SJCRH30 (cell line): ENCODE results near the gene EYA2. TPM values are rescaled to one million over a fixed set of nuclear protein-coding genes. Genes with fewer than 3 reads are reported as not detected.

ENCODE experiments used
- DNase-seq, 2 experiments: peaks; one replicate each; pipeline ENCODE4 v3.0.0-alpha.2; 2015 to 2020
- H3K27ac ChIP-seq: fragments of 250-450 bp; sonication (Bioruptor Pico); 2 replicates; pipeline ENCODE4 v1.5.1; 2020; ENCODE audit warnings: mild to moderate bottlenecking, moderate library complexity
- H3K27me3 ChIP-seq: fragments of 250-450 bp; sonication (Bioruptor Pico); 2 replicates; pipeline ENCODE4 v1.5.1; 2020; ENCODE audit warnings: mild to moderate bottlenecking, moderate library complexity
- H3K36me3 ChIP-seq: fragments of 250-450 bp; sonication (Bioruptor Pico); 2 replicates; pipeline ENCODE4 v1.5.1; 2020; ENCODE audit warnings: mild to moderate bottlenecking, moderate library complexity
- H3K4me1 ChIP-seq: fragments of 250-450 bp; sonication (Bioruptor Pico); 2 replicates; pipeline ENCODE4 v1.5.1; 2020; ENCODE audit warnings: mild to moderate bottlenecking, moderate library complexity
- H3K4me3 ChIP-seq: fragments of 250-450 bp; sonication (Bioruptor Pico); 2 replicates; pipeline ENCODE4 v1.5.1; 2020; ENCODE audit warnings: mild to moderate bottlenecking, moderate library complexity
- H3K9me3 ChIP-seq: fragments of 250-450 bp; sonication (Bioruptor Pico); replicated peaks from 2 replicates; pipeline ENCODE4 v1.5.1; 2020; ENCODE audit warnings: mild to moderate bottlenecking, moderate library complexity
- total RNA-seq: library from RNA; depleted of rRNA; stranded (reverse); fragments of >200 nt; shearing (Covaris generic); gene quantifications from 2 replicates; pipeline ENCODE4 v1.2.3, GENCODE V29; 2014

Gene EYA2
- total RNA-seq, 1 experiment from 2014 or later, result 63.2 TPM

GRCh38 chr20:46998477-46999240 is 104.0 kb downstream of the EYA2 start:
- Histone ChIP-seq H3K4me3 (no peak overlapping the region), H3K9me3 (no peaks in the 10 kb centered on the region), H3K4me1 (peaks cover 11% of the 10 kb centered on the region; the same call in 1 of the 2 replicates), H3K36me3 (peaks cover 34% of the 10 kb centered on the region), H3K27ac (no peak overlapping the region), H3K27me3 (no peaks in the 10 kb centered on the region)
- no peak for DNase-seq

GRCh38 chr20:46999801-47000465 is 105.3 kb downstream of the EYA2 start:
- H3K4me1 ChIP-seq, result peaks cover 11% of the 10 kb centered on the region; the same call in 1 of the 2 replicates
- no peaks in the 10 kb centered on the region for H3K9me3 ChIP-seq
- H3K4me3 ChIP-seq, result no peak overlapping the region
- H3K36me3 ChIP-seq, result peaks cover 39% of the 10 kb centered on the region
- H3K27me3 ChIP-seq, result no peaks in the 10 kb centered on the region
- H3K27ac ChIP-seq, result no peak overlapping the region
- peak; percentile 79 to 85 for DNase-seq

- Histone ChIP-seq H3K27ac (no peak overlapping the region), H3K4me3 (no peak overlapping the region), H3K4me1 (peaks cover 23% of the 10 kb centered on the region), H3K27me3 (no peaks in the 10 kb centered on the region), H3K36me3 (peaks cover 33% of the 10 kb centered on the region), H3K9me3 (no peaks in the 10 kb centered on the region)
- no peak for DNase-seq
Observed at GRCh38 chr20:47003223-47003622, 108.6 kb downstream of the EYA2 start.

GRCh38 chr20:47004179-47004578 is 109.5 kb downstream of the EYA2 start:
- no peak for DNase-seq
- H3K27me3 ChIP-seq, result no peaks in the 10 kb centered on the region
- H3K27ac ChIP-seq, result no peak overlapping the region
- no peaks in the 10 kb centered on the region for H3K9me3 ChIP-seq
- H3K4me3 ChIP-seq, result no peak overlapping the region
- H3K36me3 ChIP-seq, result peaks cover 33% of the 10 kb centered on the region
- H3K4me1 ChIP-seq, result peaks cover 31% of the 10 kb centered on the region

- H3K4me3 ChIP-seq, result no peak overlapping the region
- peaks cover 3% of the 10 kb centered on the region; the same call in 1 of the 2 replicates for H3K9me3 ChIP-seq
- H3K4me1 ChIP-seq, result peaks cover 24% of the 10 kb centered on the region
- peak; percentile 97 to 99 for DNase-seq
- H3K36me3 ChIP-seq, result peaks cover 25% of the 10 kb centered on the region
- H3K27me3 ChIP-seq, result no peaks in the 10 kb centered on the region
- H3K27ac ChIP-seq, result peak overlapping the region; percentile 39
Observed at GRCh38 chr20:47007826-47008655, 113.4 kb downstream of the EYA2 start.

- no peaks in the 10 kb centered on the region for H3K27me3 ChIP-seq
- H3K4me1 ChIP-seq, result peaks cover 24% of the 10 kb centered on the region
- DNase-seq, result peak in 1 of 2 experiments; percentile 17
Observed at GRCh38 chr20:47008842-47009518, 114.3 kb downstream of the EYA2 start.

GRCh38 chr20:47009784-47010183 is 115.1 kb downstream of the EYA2 start:
- peaks cover 23% of the 10 kb centered on the region for H3K36me3 ChIP-seq
- H3K27me3 ChIP-seq, result no peaks in the 10 kb centered on the region
- H3K4me1 ChIP-seq, result peaks cover 24% of the 10 kb centered on the region
- peaks cover 3% of the 10 kb centered on the region; the same call in 1 of the 2 replicates for H3K9me3 ChIP-seq
- DNase-seq, result no peak
- no peak overlapping the region for H3K27ac ChIP-seq
- no peak overlapping the region for H3K4me3 ChIP-seq

More at GRCh38 chr20:47008842-47009518, 114.3 kb downstream of the EYA2 start:
- Histone ChIP-seq H3K27ac (peak overlapping the region; percentile 39), H3K9me3 (peaks cover 3% of the 10 kb centered on the region; the same call in 1 of the 2 replicates), H3K4me3 (no peak overlapping the region), H3K36me3 (peaks cover 18% of the 10 kb centered on the region)

- Histone ChIP-seq H3K27me3 (no peaks in the 10 kb centered on the region), H3K9me3 (peaks cover 3% of the 10 kb centered on the region; the same call in 1 of the 2 replicates), H3K4me3 (no peak overlapping the region), H3K27ac (no peak overlapping the region), H3K4me1 (peaks cover 24% of the 10 kb centered on the region), H3K36me3 (peaks cover 29% of the 10 kb centered on the region)
- DNase-seq, result no peak
Observed at GRCh38 chr20:47011984-47012383, 117.3 kb downstream of the EYA2 start.

GRCh38 chr20:47013606-47014005 is 119.0 kb downstream of the EYA2 start:
- Histone ChIP-seq H3K4me1 (peaks cover 10% of the 10 kb centered on the region), H3K27me3 (no peaks in the 10 kb centered on the region), H3K9me3 (peaks cover 3% of the 10 kb centered on the region; the same call in 1 of the 2 replicates), H3K36me3 (peaks cover 31% of the 10 kb centered on the region), H3K27ac (no peak overlapping the region), H3K4me3 (no peak overlapping the region)
- no peak for DNase-seq

- DNase-seq, result peak in 1 of 2 experiments; percentile 45
- no peak overlapping the region for H3K4me3 ChIP-seq
- no peaks in the 10 kb centered on the region for H3K9me3 ChIP-seq
- H3K4me1 ChIP-seq, result peaks cover 2% of the 10 kb centered on the region; the same call in 1 of the 2 replicates
- H3K27me3 ChIP-seq, result no peaks in the 10 kb centered on the region
- H3K27ac ChIP-seq, result no peak overlapping the region
- H3K36me3 ChIP-seq, result peaks cover 36% of the 10 kb centered on the region
Observed at GRCh38 chr20:47016068-47016664, 121.5 kb downstream of the EYA2 start.

GRCh38 chr20:47018381-47018780 is 123.7 kb downstream of the EYA2 start:
- no peak overlapping the region for H3K4me3 ChIP-seq
- no peaks in the 10 kb centered on the region for H3K9me3 ChIP-seq
- DNase-seq, result no peak
- no peaks in the 10 kb centered on the region; the same call in 1 of the 2 replicates for H3K4me1 ChIP-seq
- no peaks in the 10 kb centered on the region for H3K27me3 ChIP-seq
- H3K36me3 ChIP-seq, result peaks cover 36% of the 10 kb centered on the region
- no peak overlapping the region for H3K27ac ChIP-seq

GRCh38 chr20:47019121-47019824 is 124.6 kb downstream of the EYA2 start:
- H3K4me1 ChIP-seq, result peaks cover 3% of the 10 kb centered on the region
- no peak overlapping the region for H3K27ac ChIP-seq
- H3K4me3 ChIP-seq, result no peak overlapping the region
- H3K9me3 ChIP-seq, result no peaks in the 10 kb centered on the region
- no peak for DNase-seq
- H3K36me3 ChIP-seq, result peaks cover 33% of the 10 kb centered on the region
- H3K27me3 ChIP-seq, result no peaks in the 10 kb centered on the region

GRCh38 chr20:47020231-47020630 is 125.6 kb downstream of the EYA2 start:
- H3K4me1 ChIP-seq, result peaks cover 12% of the 10 kb centered on the region
- no peaks in the 10 kb centered on the region for H3K27me3 ChIP-seq
- peaks cover 28% of the 10 kb centered on the region for H3K36me3 ChIP-seq
- H3K4me3 ChIP-seq, result no peak overlapping the region
- no peaks in the 10 kb centered on the region for H3K9me3 ChIP-seq
- no peak overlapping the region for H3K27ac ChIP-seq
- DNase-seq, result no peak
